HCT116 (cell line): ENCODE data around the gene PTH2. TPM values are rescaled to one million over a fixed set of nuclear protein-coding genes. Genes with fewer than 3 reads are reported as not detected.
A peak's percentile ranks its signal among the peaks of the same experiment; 100 is the strongest.

Experiments used
- ATAC-seq: fragments of 200-7000 bp; cut with Tn5 transposase; 2 replicates; pipeline ENCODE4 v1.9.1; 2020; ENCODE audit warnings: mild to moderate bottlenecking, moderate library complexity
- BruUV-seq: library from RNA; stranded (reverse); fragments of 400-500 nt; replicated peaks from 2 replicates; lab custom pipeline; 2021; lab: Mats Ljungman, UMichigan
- CTCF ChIA-PET: fragments of 300-600 bp; sonication (Branson Sonifier 250); formaldehyde crosslinking; loops from one replicate; lab custom pipeline; 2021; ENCODE audit warnings: antibody characterized with exemption; lab: Charles Lee
- POLR2A ChIA-PET: fragments of 300-600, 350-600 bp; sonication (Branson Sonifier 250); formaldehyde crosslinking; loops from one replicate; lab custom pipeline; 2021; ENCODE audit warnings: antibody characterized with exemption; lab: Charles Lee
- RAD21 ChIA-PET, 2 experiments: fragments of 300-600 bp; sonication (Branson Sonifier 250); formaldehyde crosslinking; loops; one replicate each; lab custom pipeline; 2023; ENCODE audit warnings: low total read pairs in 2 of 2; ENCODE audit not compliant: uncharacterized antibody in 2 of 2, unreplicated experiment in 2 of 2, low non-redundant PET in 1 of 2; lab: Charles Lee
- DNase-seq: peaks from one replicate; pipeline ENCODE4 v3.0.0-alpha.2; 2010; ENCODE audit warnings: low read depth, low spot score
- H2AFZ ChIP-seq: fragments of 200-600 bp; shearing (Covaris generic), sonication (generic); 2 replicates; pipeline ENCODE4 v1.6.1; 2017; ENCODE audit warnings: low read depth, mixed run types, mixed read lengths, antibody characterized with exemption, low read length; ENCODE audit not compliant: poor library complexity, severe bottlenecking
- H3K27ac ChIP-seq: 2 replicates; pipeline ENCODE4 v1.5.1; 2012; ENCODE audit warnings: low read depth, low read length
- H3K27me3 ChIP-seq: fragments of 200-600 bp; sonication (generic); 2 replicates; pipeline ENCODE4 v1.6.1; 2016; ENCODE audit warnings: mixed run types, low read length, mixed read lengths; ENCODE audit not compliant: insufficient read depth
- H3K36me3 ChIP-seq, 2 experiments: fragments of 200-500 bp in 1 of 2; fragments of 200-600 bp in 1 of 2; sonication (Bioruptor generic) in 1 of 2; sonication (generic) in 1 of 2; 2 replicates each; pipeline versions ENCODE4 v1.5.1 to v1.6.1; 2014 to 2016; ENCODE audit warnings: low read length in 2 of 2, inconsistent platforms in 1 of 2, mixed read lengths in 1 of 2, mixed run types in 1 of 2; ENCODE audit not compliant: insufficient read depth in 2 of 2, control insufficient read depth in 1 of 2
- H3K4me1 ChIP-seq, 2 experiments: fragments of 200-600 bp in 1 of 2; sonication (generic) in 1 of 2; 2 replicates each; pipeline versions ENCODE4 v1.5.1 to v1.6.1; 2012 to 2017; ENCODE audit warnings: low read length in 2 of 2, inconsistent platforms in 1 of 2, mild to moderate bottlenecking in 1 of 2, mixed read lengths in 1 of 2, mixed run types in 1 of 2, moderate library complexity in 1 of 2; ENCODE audit not compliant: insufficient read depth in 2 of 2, control insufficient read depth in 1 of 2
- H3K4me2 ChIP-seq: fragments of 200-600 bp; sonication (generic); 2 replicates; pipeline ENCODE4 v1.6.1; 2017; ENCODE audit warnings: mixed run types, low read length, mixed read lengths
- H3K4me3 ChIP-seq, 2 experiments: fragments of 200-600 bp in 1 of 2; sonication (generic) in 1 of 2; replicated peaks in 1 of 2; 2 replicates each; pipeline ENCODE4 v1.5.1; 2011 to 2016; ENCODE audit warnings: low read length in 2 of 2, control low read depth in 1 of 2, low read depth in 1 of 2, mild to moderate bottlenecking in 1 of 2, mixed read lengths in 1 of 2, mixed run types in 1 of 2
- H3K79me2 ChIP-seq: fragments of 200-600 bp; sonication (generic); 2 replicates; pipeline ENCODE4 v1.6.1; 2017; ENCODE audit warnings: mild to moderate bottlenecking, mixed run types, low read length, moderate library complexity, mixed read lengths; ENCODE audit not compliant: insufficient read depth
- H3K9ac ChIP-seq: fragments of 200-600 bp; sonication (generic); 2 replicates; pipeline ENCODE4 v1.6.1; 2016; ENCODE audit warnings: low read length, mixed read lengths
- H3K9me2 ChIP-seq: fragments of 200-600 bp; sonication (generic), shearing (Covaris generic); 2 replicates; pipeline ENCODE4 v1.6.1; 2017; ENCODE audit warnings: mixed run types, mild to moderate bottlenecking, moderate library complexity; ENCODE audit not compliant: insufficient read depth
- H3K9me3 ChIP-seq, 2 experiments: fragments of 200-500 bp in 1 of 2; fragments of 200-600 bp in 1 of 2; sonication (Bioruptor generic) in 1 of 2; sonication (generic) in 1 of 2; 2 replicates each; pipeline ENCODE4 v1.6.1; 2014 to 2017; ENCODE audit warnings: low read length in 2 of 2, mixed read lengths in 2 of 2, inconsistent platforms in 1 of 2, low read depth in 1 of 2, mild to moderate bottlenecking in 1 of 2, mixed run types in 1 of 2, moderate library complexity in 1 of 2; ENCODE audit not compliant: control insufficient read depth in 1 of 2, insufficient read depth in 1 of 2
- H4K20me1 ChIP-seq: fragments of 200-600 bp; sonication (generic), shearing (Covaris generic); 2 replicates; pipeline ENCODE4 v1.6.1; 2017; ENCODE audit warnings: mixed run types, mild to moderate bottlenecking, moderate library complexity; ENCODE audit not compliant: insufficient read depth
- CEBPB ChIP-seq: IDR thresholded peaks from 2 replicates; pipeline ENCODE4 v1.6.1; 2012; ENCODE audit warnings: low read depth
- EGR1 ChIP-seq: IDR thresholded peaks from 2 replicates; pipeline ENCODE4 v1.6.1; 2012; ENCODE audit warnings: low read depth
- EZH2phosphoT487 ChIP-seq: fragments of 200-600 bp; IDR thresholded peaks from 2 replicates; pipeline ENCODE4 v1.6.1; 2018; ENCODE audit warnings: antibody characterized with exemption, borderline replicate concordance
- POLR2A ChIP-seq: IDR thresholded peaks from 2 replicates; pipeline ENCODE4 v1.7.0; 2011; ENCODE audit warnings: borderline replicate concordance; ENCODE audit not compliant: insufficient read depth, insufficient read length; ENCODE audit errors: extremely low read depth
- RAD21 ChIP-seq: IDR thresholded peaks from 2 replicates; pipeline ENCODE4 v1.6.1; 2012; ENCODE audit warnings: low read depth, mild to moderate bottlenecking
- intact Hi-C: fragments of 100-400 bp; cut with micrococcal nuclease; formaldehyde crosslinking; loops from 2 replicates; pipeline ENCODE4 v1.10.0; 2022
- total RNA-seq: library from RNA; stranded (reverse); gene quantifications from one replicate; pipeline ENCODE4 v1.2.1, GENCODE V29; 2021; ENCODE audit not compliant: unreplicated experiment
- TF ChIP-seq, protein P1 (sequence below), 3 experiments: fragments of 200-600 bp in 1 of 3; sonication (generic) in 1 of 3; IDR thresholded peaks in 2 of 3; conservative IDR thresholded peaks in 1 of 3; 2 replicates each; pipeline ENCODE4 v1.5.1; 2012 to 2017; ENCODE audit warnings: low read depth in 2 of 3, low read length in 2 of 3, antibody characterized with exemption in 1 of 3, borderline replicate concordance in 1 of 3, control low read depth in 1 of 3, mild to moderate bottlenecking in 1 of 3, mixed read lengths in 1 of 3, mixed run types in 1 of 3, moderate library complexity in 1 of 3; ENCODE audit not compliant: insufficient read depth in 1 of 3
- TF ChIP-seq, protein P2 (sequence below): IDR thresholded peaks from 2 replicates; pipeline ENCODE4 v1.6.1; 2011; ENCODE audit warnings: mild to moderate bottlenecking, low read length, moderate library complexity; ENCODE audit not compliant: insufficient replicate concordance; ENCODE audit errors: extremely low read depth
- TF ChIP-seq, protein P3 (sequence below): IDR thresholded peaks from 2 replicates; pipeline ENCODE4 v1.6.1; 2012

The PTH2 gene
- total RNA-seq, 1 experiment from 2014 or later: 9.5 TPM

DNA sequence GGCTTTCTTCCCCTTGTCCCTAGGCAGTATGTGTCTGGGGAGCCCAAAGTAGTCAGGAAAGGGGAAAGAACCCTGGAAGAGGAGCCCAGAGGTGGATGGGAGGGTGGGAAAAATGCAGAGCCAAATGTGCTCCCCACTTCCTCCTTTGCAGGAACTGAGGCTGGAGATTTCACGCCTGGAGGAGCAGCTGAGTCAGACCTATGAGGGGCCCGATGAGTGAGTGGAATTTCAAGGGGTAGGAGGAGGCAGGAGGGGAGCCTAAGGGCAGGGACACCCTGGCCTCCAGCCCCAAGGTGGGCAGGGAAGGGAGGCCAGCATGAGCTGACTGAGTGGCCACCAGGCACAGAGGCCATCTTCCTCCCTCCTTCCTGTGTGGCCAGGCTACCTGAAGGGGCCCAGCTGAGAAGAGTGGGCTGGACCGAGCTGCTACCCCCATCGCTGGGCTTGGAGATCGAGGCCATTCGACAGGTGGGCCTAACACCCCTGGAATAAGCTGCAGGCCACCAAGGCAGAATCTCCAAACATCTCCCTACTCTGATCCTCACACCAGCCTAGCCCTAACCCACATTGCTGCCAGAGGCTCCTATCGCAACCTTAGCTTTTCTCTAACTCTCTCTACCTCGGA is 14.3 kb downstream of the PTH2 start:
- RAD21 ChIA-PET: interaction anchor here in 1 of 2 experiments (0.7 kb wide), 1 partner anchor 137 kb away, joined by 3 read pairs; no protein-coding TSS in a partner anchor
- no peak overlapping the region for H3K9ac ChIP-seq
- no peaks in the 10 kb centered on the region for H3K27me3 ChIP-seq
- no peaks in the 10 kb centered on the region for H4K20me1 ChIP-seq
- H3K36me3 ChIP-seq: no peaks in the 10 kb centered on the region
- DNase-seq: no peak
- H2AFZ ChIP-seq: no peak overlapping the region
- POLR2A ChIA-PET: interaction anchor here (1.0 to 1.1 kb wide), 2 partner anchors 17 to 44 kb away, joined by 3 to 5 read pairs; partner anchors contain the start of gene ALDH16A1
- intact Hi-C loops: no loop called here
- H3K4me3 ChIP-seq: no peak overlapping the region
- 0 out of 2 replicates have a peak overlapping the region, but pooled peaks have one; percentile 19 for H3K4me2 ChIP-seq
- ATAC-seq: no peak
- no peak overlapping the region for H3K27ac ChIP-seq
- CTCF ChIA-PET: interaction anchor here (2.0 kb wide), 1 partner anchor 18 kb away, joined by 5 read pairs; no protein-coding TSS in a partner anchor
- no peaks in the 10 kb centered on the region for H3K79me2 ChIP-seq
- no peak for TF ChIP-seq EGR1
- TF ChIP-seq CEBPB: no peak
- TF ChIP-seq, protein P1, sequence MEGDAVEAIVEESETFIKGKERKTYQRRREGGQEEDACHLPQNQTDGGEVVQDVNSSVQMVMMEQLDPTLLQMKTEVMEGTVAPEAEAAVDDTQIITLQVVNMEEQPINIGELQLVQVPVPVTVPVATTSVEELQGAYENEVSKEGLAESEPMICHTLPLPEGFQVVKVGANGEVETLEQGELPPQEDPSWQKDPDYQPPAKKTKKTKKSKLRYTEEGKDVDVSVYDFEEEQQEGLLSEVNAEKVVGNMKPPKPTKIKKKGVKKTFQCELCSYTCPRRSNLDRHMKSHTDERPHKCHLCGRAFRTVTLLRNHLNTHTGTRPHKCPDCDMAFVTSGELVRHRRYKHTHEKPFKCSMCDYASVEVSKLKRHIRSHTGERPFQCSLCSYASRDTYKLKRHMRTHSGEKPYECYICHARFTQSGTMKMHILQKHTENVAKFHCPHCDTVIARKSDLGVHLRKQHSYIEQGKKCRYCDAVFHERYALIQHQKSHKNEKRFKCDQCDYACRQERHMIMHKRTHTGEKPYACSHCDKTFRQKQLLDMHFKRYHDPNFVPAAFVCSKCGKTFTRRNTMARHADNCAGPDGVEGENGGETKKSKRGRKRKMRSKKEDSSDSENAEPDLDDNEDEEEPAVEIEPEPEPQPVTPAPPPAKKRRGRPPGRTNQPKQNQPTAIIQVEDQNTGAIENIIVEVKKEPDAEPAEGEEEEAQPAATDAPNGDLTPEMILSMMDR (IDR thresholded peaks at IDR 0.05 in 2 of 3, conservative IDR thresholded peaks at IDR 0.05 in 1 of 3; ENCODE audit: borderline replicate concordance in 1 of 3, insufficient read depth in 1 of 3, low read depth in 2 of 3, low read length in 2 of 3): no peak
- no peak for TF ChIP-seq POLR2A
- no peak for TF ChIP-seq EZH2phosphoT487
- TF ChIP-seq, protein P2, sequence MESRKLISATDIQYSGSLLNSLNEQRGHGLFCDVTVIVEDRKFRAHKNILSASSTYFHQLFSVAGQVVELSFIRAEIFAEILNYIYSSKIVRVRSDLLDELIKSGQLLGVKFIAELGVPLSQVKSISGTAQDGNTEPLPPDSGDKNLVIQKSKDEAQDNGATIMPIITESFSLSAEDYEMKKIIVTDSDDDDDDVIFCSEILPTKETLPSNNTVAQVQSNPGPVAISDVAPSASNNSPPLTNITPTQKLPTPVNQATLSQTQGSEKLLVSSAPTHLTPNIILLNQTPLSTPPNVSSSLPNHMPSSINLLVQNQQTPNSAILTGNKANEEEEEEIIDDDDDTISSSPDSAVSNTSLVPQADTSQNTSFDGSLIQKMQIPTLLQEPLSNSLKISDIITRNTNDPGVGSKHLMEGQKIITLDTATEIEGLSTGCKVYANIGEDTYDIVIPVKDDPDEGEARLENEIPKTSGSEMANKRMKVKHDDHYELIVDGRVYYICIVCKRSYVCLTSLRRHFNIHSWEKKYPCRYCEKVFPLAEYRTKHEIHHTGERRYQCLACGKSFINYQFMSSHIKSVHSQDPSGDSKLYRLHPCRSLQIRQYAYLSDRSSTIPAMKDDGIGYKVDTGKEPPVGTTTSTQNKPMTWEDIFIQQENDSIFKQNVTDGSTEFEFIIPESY: no peak
- TF ChIP-seq RAD21: no peak
- TF ChIP-seq, protein P3, sequence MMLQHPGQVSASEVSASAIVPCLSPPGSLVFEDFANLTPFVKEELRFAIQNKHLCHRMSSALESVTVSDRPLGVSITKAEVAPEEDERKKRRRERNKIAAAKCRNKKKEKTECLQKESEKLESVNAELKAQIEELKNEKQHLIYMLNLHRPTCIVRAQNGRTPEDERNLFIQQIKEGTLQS: no peak
- BruUV-seq: no TSS peak
- no peaks in the 10 kb centered on the region for H3K9me3 ChIP-seq
- H3K9me2 ChIP-seq: no peaks in the 10 kb centered on the region
- peaks cover 7 to 20% of the 10 kb centered on the region in 2 experiments; a peak in 3 of 4 replicates for H3K4me1 ChIP-seq
